Esophagus muscularis mucosa (tissue), 4 donors: Measurements from ENCODE around the gene ANKDD1A. TPM values are rescaled to one million over a fixed set of nuclear protein-coding genes. Genes with fewer than 3 reads are reported as not detected.

Source experiments
- DNase-seq: peaks from one replicate; pipeline ENCODE4 v3.0.0-alpha.2; 2017; ENCODE audit errors: extremely low spot score
- H3K27ac ChIP-seq, 4 donors: fragments of 200-600 bp; sonication (generic); replicated peaks in 1 of 4; 1 replicate in 3 of 4; 2 replicates in 1 of 4; pipeline ENCODE4 v1.5.1; 2016 to 2019; ENCODE audit warnings: mild to moderate bottlenecking in 1 of 4
- H3K27me3 ChIP-seq, 4 donors: fragments of 200-600 bp; sonication (generic); one replicate each; pipeline versions ENCODE4 v1.5.1 to v1.6.0; 2016 to 2019
- H3K36me3 ChIP-seq, 4 donors: fragments of 200-600 bp; sonication (generic); one replicate each; pipeline ENCODE4 v1.5.1; 2016 to 2019
- H3K4me1 ChIP-seq, 4 donors: fragments of 200-600 bp; sonication (generic); one replicate each; pipeline ENCODE4 v1.5.1; 2016 to 2019
- H3K4me3 ChIP-seq, 4 donors: fragments of 200-600 bp; sonication (generic); 1 replicate in 2 of 4; 2 replicates in 2 of 4; pipeline ENCODE4 v1.5.1; 2016 to 2019; ENCODE audit warnings: mild to moderate bottlenecking in 4 of 4, moderate library complexity in 1 of 4
- H3K9me3 ChIP-seq, 4 donors: fragments of 200-600 bp; sonication (generic); 1 replicate in 3 of 4; 2 replicates in 1 of 4; pipeline ENCODE4 v1.5.1; 2016 to 2019
- EP300 ChIP-seq: sonication (generic); formaldehyde crosslinking; IDR thresholded peaks from one replicate; pipeline ENCODE4 v1.6.1; 2017; ENCODE audit warnings: antibody characterized with exemption
- POLR2A ChIP-seq: fragments of 450-650 bp; IDR thresholded peaks from one replicate; pipeline ENCODE4 v1.6.1; 2017; ENCODE audit warnings: antibody characterized with exemption, moderate library complexity, mild to moderate bottlenecking, low read depth
- POLR2AphosphoS5 ChIP-seq, 2 donors: sonication (generic); formaldehyde crosslinking; IDR thresholded peaks; one replicate each; pipeline ENCODE4 v1.6.1; 2017; ENCODE audit warnings: antibody characterized with exemption in 2 of 2
- WGBS: methylation state at CpG from one replicate; pipeline ENCODE4 v1.1.5; 2018; 5-methylcytosine and 5-hydroxymethylcytosine counted together
- intact Hi-C: fragments of 100-400 bp; cut with DNase I; formaldehyde crosslinking; loops from one replicate; pipeline ENCODE4 v1.15.1; 2023
- total RNA-seq, 4 donors: library from RNA; depleted of rRNA; stranded (reverse); fragments of >200 nt; gene quantifications; one replicate each; pipeline versions ENCODE4 v1.1.0 to v1.2.1, GENCODE V29; 2016
- TF ChIP-seq, protein P1 (sequence below), 3 experiments: fragments of 200-600 bp in 2 of 3; fragments of 450-650 bp in 1 of 3; sonication (generic) in 2 of 3; IDR thresholded peaks; one replicate each; pipeline ENCODE4 v1.5.1; 2017 to 2019; ENCODE audit warnings: antibody characterized with exemption in 3 of 3, mild to moderate bottlenecking in 2 of 3, moderate library complexity in 1 of 3

ANKDD1A gene
- total RNA-seq, 4 donors from 2014 or later, result 10.0 to 14.7 (median 11.0) TPM

DNA sequence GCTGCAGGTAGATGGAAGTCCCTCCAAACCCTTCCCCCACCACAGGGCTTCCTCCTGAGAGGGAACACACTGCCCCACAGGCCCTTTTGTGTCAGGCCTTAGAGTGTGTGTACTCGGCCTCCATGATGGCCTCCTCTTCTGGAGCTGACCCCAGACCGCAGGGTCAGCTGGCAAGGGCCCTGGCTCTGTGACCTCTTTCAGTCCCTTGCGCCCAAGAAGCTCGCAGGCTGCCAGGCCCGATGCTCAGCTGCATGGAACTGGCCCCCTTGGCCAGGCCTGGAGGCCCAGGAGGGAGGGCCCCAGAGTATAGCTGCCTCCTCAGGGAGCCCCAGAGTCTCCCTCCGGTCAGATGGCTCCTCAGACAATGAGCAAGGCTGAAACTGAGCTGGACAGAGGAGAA is 23.4 kb upstream of the ANKDD1A start:
- Histone ChIP-seq H3K4me3 (no peak overlapping the region), H3K27me3 (no peaks in the 10 kb centered on the region), H3K4me1 (peaks cover 19 to 21% (median 20%) of the 10 kb centered on the region in 4 donors), H3K36me3 (no peaks in the 10 kb centered on the region), H3K27ac (no peak overlapping the region), H3K9me3 (no peaks in the 10 kb centered on the region)
- TF ChIP-seq, protein P1, sequence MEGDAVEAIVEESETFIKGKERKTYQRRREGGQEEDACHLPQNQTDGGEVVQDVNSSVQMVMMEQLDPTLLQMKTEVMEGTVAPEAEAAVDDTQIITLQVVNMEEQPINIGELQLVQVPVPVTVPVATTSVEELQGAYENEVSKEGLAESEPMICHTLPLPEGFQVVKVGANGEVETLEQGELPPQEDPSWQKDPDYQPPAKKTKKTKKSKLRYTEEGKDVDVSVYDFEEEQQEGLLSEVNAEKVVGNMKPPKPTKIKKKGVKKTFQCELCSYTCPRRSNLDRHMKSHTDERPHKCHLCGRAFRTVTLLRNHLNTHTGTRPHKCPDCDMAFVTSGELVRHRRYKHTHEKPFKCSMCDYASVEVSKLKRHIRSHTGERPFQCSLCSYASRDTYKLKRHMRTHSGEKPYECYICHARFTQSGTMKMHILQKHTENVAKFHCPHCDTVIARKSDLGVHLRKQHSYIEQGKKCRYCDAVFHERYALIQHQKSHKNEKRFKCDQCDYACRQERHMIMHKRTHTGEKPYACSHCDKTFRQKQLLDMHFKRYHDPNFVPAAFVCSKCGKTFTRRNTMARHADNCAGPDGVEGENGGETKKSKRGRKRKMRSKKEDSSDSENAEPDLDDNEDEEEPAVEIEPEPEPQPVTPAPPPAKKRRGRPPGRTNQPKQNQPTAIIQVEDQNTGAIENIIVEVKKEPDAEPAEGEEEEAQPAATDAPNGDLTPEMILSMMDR (IDR thresholded peaks at IDR 0.05), result no peak
- TF ChIP-seq POLR2A (no peak), EP300 (no peak), POLR2AphosphoS5 (IDR thresholded peaks at IDR 0.05) (no peak)
- intact Hi-C loops, result no loop called here
- WGBS, result 100% methylated on average over 1 of the region's 6 CpGs
- DNase-seq, result no peak

DNA sequence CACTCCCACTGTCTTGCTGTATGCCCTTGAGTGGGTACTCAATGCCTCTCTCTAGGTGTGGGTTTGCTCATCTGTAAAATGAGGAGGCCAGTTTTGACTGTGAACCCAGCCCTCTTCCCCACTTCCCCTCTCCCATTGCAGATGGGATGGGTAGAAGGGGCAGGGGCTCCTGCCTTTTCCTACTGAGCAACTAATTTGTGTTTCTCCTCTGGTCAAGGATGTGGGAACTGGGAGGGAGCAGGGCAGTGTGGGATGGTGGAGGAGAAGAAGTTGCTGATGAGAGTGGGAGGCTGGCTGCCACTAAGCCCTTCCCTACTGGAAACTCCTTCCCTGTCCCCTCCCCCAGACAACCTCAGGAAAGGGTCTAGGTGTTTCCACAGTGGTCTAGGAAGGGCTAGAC is 20.1 kb upstream of the ANKDD1A start:
- intact Hi-C loops, result no loop called here
- Histone ChIP-seq H3K9me3 (no peaks in the 10 kb centered on the region), H3K36me3 (no peaks in the 10 kb centered on the region), H3K4me1 (peaks cover 41 to 42% (median 41%) of the 10 kb centered on the region in 4 donors), H3K27ac (peak overlapping the region in 1 of 4 donors; percentile 81), H3K27me3 (no peaks in the 10 kb centered on the region), H3K4me3 (no peak overlapping the region)
- DNase-seq, result no peak
- TF ChIP-seq POLR2AphosphoS5 (IDR thresholded peaks at IDR 0.05), result no peak
- TF ChIP-seq EP300, result no peak
- TF ChIP-seq, protein P1 (IDR thresholded peaks at IDR 0.05), result no peak
- TF ChIP-seq POLR2A, result no peak

DNA sequence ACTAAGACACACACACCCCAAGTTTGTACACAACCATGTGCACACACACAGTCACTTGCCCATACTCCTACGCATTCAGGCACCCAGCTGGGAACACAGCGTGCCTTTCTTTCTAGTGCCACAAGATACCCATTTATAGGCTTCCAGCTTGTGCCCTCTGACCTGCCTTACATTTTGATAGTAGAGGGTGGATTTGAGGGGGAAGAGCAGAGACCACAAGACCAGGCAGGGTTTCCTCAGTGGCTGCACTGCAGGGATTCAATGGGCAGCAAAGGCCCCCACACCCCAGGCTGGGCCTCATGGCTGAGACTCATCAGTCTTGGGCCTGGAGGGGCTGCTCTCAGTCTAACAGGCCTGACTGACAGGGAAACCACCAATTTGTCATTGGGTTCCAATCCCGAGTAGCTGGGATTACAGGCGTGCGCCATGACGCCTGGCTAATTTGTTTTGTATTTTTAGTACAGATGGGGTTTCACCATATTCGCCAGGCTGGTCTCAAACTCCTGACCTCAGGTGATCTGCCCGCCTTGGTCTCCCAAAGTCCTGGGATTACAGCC is 18.8 kb upstream of the ANKDD1A start:
- Histone ChIP-seq H3K9me3 (no peaks in the 10 kb centered on the region), H3K4me3 (peak overlapping the region in 1 of 4 donors; percentile 54), H3K4me1 (peaks cover 54 to 55% (median 54%) of the 10 kb centered on the region in 4 donors), H3K36me3 (no peaks in the 10 kb centered on the region), H3K27ac (peak overlapping the region; percentile 73 to 81 (median 78)), H3K27me3 (no peaks in the 10 kb centered on the region)
- DNase-seq, result no peak
- WGBS, result 96% methylated on average over 4 of the region's 8 CpGs
- intact Hi-C loops, result no loop called here
- TF ChIP-seq, protein P1 (IDR thresholded peaks at IDR 0.05), result no peak
- TF ChIP-seq EP300 (no peak), POLR2AphosphoS5 (IDR thresholded peaks at IDR 0.05) (no peak), POLR2A (no peak)

DNA sequence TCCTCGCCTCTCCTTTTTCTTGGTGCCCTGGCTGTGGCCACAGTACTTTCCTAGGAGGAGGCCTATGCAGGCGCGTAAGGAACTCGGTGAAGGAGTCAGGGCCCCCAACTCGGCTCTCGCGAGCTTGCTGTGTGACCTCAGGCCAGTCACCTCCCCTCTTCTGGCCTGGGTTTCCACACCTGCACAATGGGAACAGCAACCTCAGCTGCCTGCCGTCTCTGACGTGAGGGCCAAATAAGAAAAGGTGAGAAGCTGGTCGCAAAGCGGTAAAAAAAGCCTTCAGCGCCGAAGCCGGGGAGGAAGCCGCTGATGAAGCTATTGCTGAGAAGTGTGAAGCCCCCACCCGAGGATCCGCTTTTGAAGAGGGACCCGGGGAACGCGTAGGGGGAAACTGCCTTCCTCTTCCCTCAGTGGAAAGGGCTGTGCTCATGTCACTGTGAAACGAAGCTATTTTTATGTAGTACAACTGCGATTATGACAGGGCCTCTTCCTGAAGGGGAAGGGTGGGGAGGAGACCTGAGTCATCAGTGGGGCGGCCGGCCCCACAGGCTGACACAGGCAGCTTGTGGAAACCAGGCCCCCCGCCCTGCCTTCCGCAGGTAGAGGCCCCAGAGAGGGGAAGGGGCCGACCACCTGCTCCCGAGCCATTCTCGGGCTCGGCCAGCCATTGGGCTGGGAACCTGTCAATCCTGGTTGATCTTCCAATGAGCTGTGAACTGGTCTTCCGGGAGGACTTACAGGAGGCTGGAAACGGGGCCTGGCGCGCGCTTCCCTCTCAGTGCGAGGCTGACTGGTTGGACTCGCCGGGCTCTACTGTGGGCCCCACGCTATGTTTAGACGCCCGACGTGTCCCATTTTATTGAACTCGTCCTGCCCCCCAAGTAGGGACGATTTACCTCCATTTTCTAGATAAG is 18.0 kb upstream of the ANKDD1A start:
- WGBS, result 36% methylated on average over 23 of the region's 44 CpGs
- H3K9me3 ChIP-seq, result no peaks in the 10 kb centered on the region
- H3K4me3 ChIP-seq, result peak overlapping the region; percentile 37 to 54 (median 40)
- TF ChIP-seq, protein P1 (IDR thresholded peaks at IDR 0.05), result no peak
- peak; percentile 78 to 81 for TF ChIP-seq POLR2AphosphoS5 (IDR thresholded peaks at IDR 0.05)
- TF ChIP-seq EP300, result no peak
- TF ChIP-seq POLR2A, result no peak
- H3K27ac ChIP-seq, result peak overlapping the region; percentile 73 to 81 (median 78)
- no peaks in the 10 kb centered on the region for H3K36me3 ChIP-seq
- peaks cover 60% of the 10 kb centered on the region in 4 donors for H3K4me1 ChIP-seq
- H3K27me3 ChIP-seq, result no peaks in the 10 kb centered on the region
- intact Hi-C loops, result no loop called here
- DNase-seq, result peak; percentile 98
